Peyer's patch (tissue), 4 donors: ENCODE measurements around the gene CPAMD8.
"Not testable (repeated sequence)": the region's sequence is repeated elsewhere in the genome, so short reads cannot be mapped to it uniquely, and the experiment has no call there.

ENCODE experiments used
- POLR2A ChIP-seq, 2 donors: fragments of 450-650 bp; IDR thresholded peaks; one replicate each; pipeline ENCODE4 v1.5.1; 2017; ENCODE audit warnings: antibody characterized with exemption in 2 of 2, mild to moderate bottlenecking in 2 of 2, moderate library complexity in 2 of 2
- TF ChIP-seq, protein P1 (sequence below), 6 experiments: fragments of 450-650 bp in 4 of 6; fragments of 200-600 bp in 2 of 6; sonication (generic) in 1 of 6; IDR thresholded peaks; one replicate each; pipeline ENCODE4 v1.5.1; 2017 to 2019; ENCODE audit warnings: antibody characterized with exemption in 6 of 6, mild to moderate bottlenecking in 3 of 6, moderate library complexity in 1 of 6

DNA sequence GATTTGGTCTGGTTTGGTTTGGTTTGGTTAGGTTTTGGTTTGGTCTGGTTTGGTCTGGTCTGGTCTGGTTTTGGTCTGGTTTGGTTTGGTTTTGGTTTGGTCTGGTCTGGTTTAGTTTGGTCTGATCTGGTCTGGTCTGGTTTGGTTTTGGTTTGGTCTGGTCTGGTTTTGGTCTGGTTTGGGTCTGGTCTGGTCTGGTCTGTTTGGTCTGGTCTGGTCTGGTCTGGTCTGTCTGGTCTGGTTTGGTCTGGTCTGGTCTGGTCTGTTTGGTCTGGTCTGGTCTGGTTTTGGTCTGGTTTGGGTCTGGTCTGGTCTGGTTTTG is 151.7 kb downstream of the CPAMD8 start:
- TF ChIP-seq, protein P1, sequence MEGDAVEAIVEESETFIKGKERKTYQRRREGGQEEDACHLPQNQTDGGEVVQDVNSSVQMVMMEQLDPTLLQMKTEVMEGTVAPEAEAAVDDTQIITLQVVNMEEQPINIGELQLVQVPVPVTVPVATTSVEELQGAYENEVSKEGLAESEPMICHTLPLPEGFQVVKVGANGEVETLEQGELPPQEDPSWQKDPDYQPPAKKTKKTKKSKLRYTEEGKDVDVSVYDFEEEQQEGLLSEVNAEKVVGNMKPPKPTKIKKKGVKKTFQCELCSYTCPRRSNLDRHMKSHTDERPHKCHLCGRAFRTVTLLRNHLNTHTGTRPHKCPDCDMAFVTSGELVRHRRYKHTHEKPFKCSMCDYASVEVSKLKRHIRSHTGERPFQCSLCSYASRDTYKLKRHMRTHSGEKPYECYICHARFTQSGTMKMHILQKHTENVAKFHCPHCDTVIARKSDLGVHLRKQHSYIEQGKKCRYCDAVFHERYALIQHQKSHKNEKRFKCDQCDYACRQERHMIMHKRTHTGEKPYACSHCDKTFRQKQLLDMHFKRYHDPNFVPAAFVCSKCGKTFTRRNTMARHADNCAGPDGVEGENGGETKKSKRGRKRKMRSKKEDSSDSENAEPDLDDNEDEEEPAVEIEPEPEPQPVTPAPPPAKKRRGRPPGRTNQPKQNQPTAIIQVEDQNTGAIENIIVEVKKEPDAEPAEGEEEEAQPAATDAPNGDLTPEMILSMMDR (IDR thresholded peaks at IDR 0.05), result not testable (repeated sequence)
- not testable (repeated sequence) for TF ChIP-seq POLR2A (IDR thresholded peaks at IDR 0.05)
